ENCODE results near the gene FBXO9. TPM values are rescaled to one million over a fixed set of nuclear protein-coding genes. Genes with fewer than 3 reads are reported as not detected.
"Not testable (repeated sequence)": the region's sequence is repeated elsewhere in the genome, so short reads cannot be mapped to it uniquely, and the experiment has no call there.

The FBXO9 gene
- total RNA-seq, 1 experiment from 2014 or later = 51.3 TPM

- no peak for DNase-seq (ENCODE audit: low read depth, low spot score)
- in situ Hi-C loops (cut with HindIII; ENCODE audit: low pct_unique_long_range_greater_than_20kb, low sequenced_read_pairs) = no loop called here
Observed at GRCh38 chr6:53043581-53043980, 21.6 kb upstream of the FBXO9 start.

GRCh38 chr6:53044071-53044470, 21.1 kb upstream of the FBXO9 start:
- DNase-seq (ENCODE audit: low read depth, low spot score) = peak; percentile 55
- in situ Hi-C loops (cut with HindIII; ENCODE audit: low pct_unique_long_range_greater_than_20kb, low sequenced_read_pairs) = no loop called here

DNA sequence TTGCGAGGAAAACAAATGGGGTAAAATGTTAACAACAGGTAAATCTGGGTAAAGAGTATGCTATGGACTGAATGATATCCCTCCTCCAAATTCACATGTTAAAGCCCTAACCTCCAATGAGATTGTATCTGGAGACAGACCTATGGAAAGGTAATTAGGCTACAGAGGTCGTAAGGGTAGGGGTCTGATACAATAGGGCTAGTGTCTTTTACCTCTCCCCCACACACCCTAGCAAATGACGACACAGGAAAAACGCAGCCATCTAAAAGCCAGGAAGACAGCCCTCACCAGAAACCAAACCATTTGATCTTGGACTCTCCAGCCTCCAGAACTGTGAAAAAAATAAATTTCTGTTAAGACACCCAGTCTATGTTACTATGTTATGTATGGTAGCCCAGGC, 20.6 kb upstream of the FBXO9 start:
- peak; percentile 20 for DNase-seq (ENCODE audit: low read depth, low spot score)
- in situ Hi-C loops (cut with HindIII; ENCODE audit: low pct_unique_long_range_greater_than_20kb, low sequenced_read_pairs) = no loop called here

DNA sequence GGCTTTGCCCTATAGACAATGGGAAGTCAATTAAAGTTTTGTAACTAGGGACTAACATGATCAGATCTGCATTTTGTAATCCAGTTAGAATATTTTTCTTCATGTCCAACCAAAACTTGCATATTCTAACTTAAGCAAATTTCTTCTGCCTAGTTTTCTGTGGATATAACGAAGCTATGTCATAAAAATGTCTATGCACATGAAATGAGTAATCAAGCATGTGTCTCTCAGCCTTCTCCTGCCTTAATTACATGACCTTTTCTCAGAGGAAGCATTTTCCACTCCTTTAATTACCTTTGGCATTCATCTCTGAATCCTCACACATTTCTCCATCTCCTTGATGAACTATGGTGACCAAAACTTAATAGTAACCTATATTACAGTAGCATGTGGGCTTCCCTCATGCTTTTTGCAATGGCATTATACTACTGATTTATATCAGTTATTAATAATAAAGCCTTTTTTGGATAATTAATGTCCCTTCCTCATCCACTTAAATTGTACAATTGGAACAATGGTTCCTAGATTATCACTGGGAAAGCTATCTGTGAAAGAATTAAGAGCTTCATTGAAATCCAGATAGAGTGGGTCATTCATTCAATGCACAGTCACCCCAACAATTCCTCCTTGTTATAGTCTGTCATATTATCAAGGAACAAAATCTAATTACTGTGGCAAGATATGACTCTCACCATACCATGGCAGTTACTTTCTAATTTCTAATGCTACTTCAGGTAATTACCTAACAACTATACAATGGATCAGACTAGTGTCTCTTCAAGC, 19.1 kb upstream of the FBXO9 start:
- in situ Hi-C loops (cut with HindIII; ENCODE audit: low pct_unique_long_range_greater_than_20kb, low sequenced_read_pairs) = no loop called here
- no peak for DNase-seq (ENCODE audit: low read depth, low spot score)

DNA sequence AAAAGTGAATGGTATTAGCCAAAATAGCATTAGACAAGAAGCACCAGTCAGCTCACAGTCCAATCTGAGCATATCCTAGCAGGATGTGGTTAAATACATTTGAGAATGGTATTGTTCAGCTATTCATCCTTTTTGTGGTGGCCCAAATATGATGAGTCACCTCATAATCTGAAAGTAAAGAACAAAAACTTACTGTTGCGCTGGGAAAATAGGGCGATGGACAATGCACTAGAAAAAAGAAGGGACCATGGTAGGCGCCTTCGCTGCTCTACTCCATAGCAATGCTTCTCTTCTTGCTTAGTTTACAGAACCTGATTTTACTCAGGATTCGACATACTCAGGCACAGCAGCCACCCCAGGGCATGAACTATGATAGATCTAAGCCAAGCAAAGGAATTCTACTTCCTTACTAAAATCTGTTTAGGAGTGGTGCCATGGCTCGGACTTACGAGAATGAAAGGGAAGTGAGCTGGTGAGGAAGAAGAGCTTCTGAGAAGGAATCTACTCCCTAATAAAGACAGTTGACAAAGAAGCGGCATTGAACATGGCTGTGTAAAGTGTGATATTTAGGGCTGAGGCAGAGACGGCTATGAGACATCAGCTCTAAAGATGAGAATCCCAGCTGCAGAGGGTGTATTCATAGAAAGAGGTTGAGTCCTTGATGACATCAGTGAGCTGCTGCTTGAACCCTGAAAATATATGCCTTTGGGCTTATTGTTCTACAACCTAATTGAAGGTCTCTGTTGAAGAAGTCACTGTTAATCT, 16.6 kb upstream of the FBXO9 start:
- in situ Hi-C loops (cut with HindIII; ENCODE audit: low pct_unique_long_range_greater_than_20kb, low sequenced_read_pairs) = no loop called here
- DNase-seq (ENCODE audit: low read depth, low spot score) = peak; percentile 89

- in situ Hi-C loops (cut with HindIII; ENCODE audit: low pct_unique_long_range_greater_than_20kb, low sequenced_read_pairs) = no loop called here
- DNase-seq (ENCODE audit: low read depth, low spot score) = no peak
Observed at GRCh38 chr6:53049415-53049814, 15.8 kb upstream of the FBXO9 start.

DNA sequence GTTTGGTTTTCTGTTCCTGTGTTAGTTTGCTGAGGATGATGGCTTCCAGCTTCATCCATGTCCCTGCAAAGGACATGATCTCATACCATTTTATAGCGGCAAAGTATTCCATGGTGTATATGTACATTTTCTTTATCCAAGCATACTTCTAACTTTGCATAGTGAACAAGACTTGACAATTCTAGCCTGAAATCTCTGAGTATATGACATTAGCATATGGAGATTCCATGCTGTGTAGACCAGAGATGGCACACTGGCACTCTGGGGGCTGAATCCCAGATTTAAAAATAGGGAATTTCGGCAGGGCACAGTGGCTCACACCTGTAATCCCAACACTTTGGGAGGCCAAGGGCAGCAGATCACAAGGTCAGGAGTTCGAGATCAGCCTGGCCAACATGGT, 13.1 kb upstream of the FBXO9 start:
- in situ Hi-C loops (cut with HindIII; ENCODE audit: low pct_unique_long_range_greater_than_20kb, low sequenced_read_pairs); DNase-seq (ENCODE audit: low read depth, low spot score): not testable (repeated sequence)

- DNase-seq (ENCODE audit: low read depth, low spot score) = no peak
- in situ Hi-C loops (cut with HindIII; ENCODE audit: low pct_unique_long_range_greater_than_20kb, low sequenced_read_pairs) = no loop called here
Observed at GRCh38 chr6:53054532-53054931, 10.7 kb upstream of the FBXO9 start.

DNA sequence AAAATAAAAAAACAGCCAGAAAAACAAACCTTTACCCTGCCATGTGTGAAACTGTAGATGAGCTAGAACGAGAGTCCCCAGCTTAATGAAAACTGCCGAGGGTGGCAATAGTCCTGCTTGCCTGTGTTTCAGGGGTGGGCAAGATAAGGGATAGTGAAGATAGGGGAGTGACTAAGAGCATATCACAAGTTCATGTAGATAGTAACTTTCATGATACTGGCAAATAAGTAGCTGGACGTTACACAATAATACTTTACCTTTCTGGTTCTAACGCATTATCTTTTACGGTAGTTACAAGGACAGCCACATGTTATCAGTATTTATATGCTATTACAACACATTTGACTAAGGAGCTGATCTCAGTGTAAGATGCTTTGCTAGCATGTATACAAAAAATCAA, 9.3 kb upstream of the FBXO9 start:
- in situ Hi-C loops (cut with HindIII; ENCODE audit: low pct_unique_long_range_greater_than_20kb, low sequenced_read_pairs) = no loop called here
- no peak for DNase-seq (ENCODE audit: low read depth, low spot score)

- DNase-seq (ENCODE audit: low read depth, low spot score) = no peak
- in situ Hi-C loops (cut with HindIII; ENCODE audit: low pct_unique_long_range_greater_than_20kb, low sequenced_read_pairs) = no loop called here
Observed at GRCh38 chr6:53056273-53056672, 8.9 kb upstream of the FBXO9 start.

DNA sequence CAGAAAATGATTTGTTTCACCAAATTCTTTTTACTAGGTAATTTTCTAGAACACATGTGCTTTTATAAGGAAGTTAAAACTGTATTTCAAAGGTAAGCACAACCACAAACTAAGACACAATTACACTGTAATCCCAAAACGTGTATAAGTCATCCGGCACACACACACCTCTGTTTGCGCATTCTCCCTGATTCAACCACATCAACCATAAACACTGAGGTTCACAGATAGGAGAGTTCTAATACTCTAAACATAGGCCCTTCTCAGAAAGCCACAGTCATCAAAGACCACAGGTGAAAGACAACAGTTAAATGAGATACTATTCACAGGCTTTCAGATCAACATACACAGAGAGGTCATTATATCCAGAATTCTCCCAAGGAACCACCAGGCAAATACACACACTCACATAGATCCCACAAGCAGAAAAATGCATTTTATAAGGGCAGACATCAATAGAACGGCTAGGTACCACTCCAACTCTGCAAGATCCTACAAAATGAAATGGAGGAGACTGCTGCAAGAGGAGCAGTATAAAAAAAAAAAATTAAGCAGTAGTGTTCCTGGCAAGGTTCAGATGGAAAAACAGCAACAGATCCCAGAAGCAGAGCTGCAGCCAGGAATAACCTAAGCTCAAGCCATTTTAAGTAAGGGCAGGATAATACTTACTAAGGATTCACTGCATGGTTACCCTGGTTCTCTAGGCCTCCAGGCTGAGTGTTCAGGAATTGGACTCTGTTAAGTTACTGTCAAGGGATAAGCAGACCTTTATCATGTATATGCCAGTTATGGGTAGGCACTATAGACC, 6.6 kb upstream of the FBXO9 start:
- in situ Hi-C loops (cut with HindIII; ENCODE audit: low pct_unique_long_range_greater_than_20kb, low sequenced_read_pairs) = no loop called here
- DNase-seq (ENCODE audit: low read depth, low spot score) = no peak

DNA sequence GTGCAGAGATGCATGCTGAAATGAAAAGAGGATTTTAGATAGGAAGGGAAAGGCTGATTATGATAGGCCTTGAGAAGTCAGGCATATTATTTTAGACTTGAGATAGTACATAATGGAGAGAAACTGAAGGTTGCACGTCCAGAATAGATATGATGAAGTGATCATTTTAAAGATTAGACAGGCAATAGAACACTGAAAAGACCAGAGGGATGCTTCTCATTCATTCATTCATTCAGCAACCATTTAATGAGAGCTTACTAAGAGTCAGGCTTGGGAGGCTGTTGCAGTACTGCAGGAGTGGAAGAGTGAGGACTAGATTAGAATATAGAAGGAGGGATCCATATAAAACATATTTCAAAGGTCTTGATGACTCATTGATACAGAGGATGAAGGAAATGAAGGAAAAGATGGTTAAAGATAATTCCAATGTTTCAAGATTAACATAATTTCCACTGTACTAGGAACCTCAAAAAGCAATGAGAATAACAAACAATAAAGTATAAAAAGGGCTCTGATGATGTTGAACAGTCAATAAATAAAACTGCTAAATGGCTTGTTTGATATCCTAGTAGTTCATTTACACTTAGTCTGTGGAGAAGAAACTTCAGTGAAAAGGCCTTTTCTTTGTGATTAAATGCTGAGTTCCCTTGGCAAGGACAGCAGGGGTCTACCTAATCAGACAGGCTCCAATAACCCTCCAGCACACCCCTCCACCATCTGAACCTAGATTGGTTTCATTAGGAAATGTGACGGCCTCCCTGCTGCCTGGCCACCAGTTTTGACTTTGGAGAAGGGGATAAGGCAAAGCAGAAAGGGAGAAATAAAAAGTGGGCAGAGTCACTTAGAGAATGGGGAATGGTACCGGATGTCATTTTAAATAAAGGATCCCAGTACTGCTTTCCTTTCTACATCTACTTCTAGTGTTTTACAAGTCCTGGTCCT, 5.3 kb upstream of the FBXO9 start:
- in situ Hi-C loops (cut with HindIII; ENCODE audit: low pct_unique_long_range_greater_than_20kb, low sequenced_read_pairs) = no loop called here

DNA sequence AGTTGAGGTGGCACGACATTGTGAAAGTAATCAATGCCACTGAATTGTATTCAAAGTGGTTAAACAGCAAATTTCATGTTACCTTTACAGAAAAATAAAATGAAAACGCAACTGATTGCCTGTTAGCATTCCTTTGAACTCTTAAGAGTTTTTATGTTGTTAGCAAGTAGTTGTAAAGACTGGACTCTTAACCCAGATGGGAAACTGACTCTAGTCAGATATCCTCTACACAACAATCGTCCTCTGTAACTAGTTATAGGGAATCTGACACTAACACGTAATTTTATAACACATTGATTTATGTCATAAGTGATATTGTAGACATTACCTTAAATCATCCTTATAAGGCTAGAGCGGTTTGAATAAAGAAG, 3.0 kb upstream of the FBXO9 start:
- in situ Hi-C loops (cut with HindIII; ENCODE audit: low pct_unique_long_range_greater_than_20kb, low sequenced_read_pairs) = no loop called here

More for the DNA sequence above, 5.3 kb upstream of the FBXO9 start:
- peak; percentile 16 for DNase-seq (ENCODE audit: low read depth, low spot score)

GRCh38 chr6:53064255-53064654, 949 bp upstream of the FBXO9 start:
- DNase-seq (ENCODE audit: low read depth, low spot score); in situ Hi-C loops (cut with HindIII; ENCODE audit: low pct_unique_long_range_greater_than_20kb, low sequenced_read_pairs): not testable (repeated sequence)

More for the DNA sequence above, 3.0 kb upstream of the FBXO9 start:
- no peak for DNase-seq (ENCODE audit: low read depth, low spot score)

DNA sequence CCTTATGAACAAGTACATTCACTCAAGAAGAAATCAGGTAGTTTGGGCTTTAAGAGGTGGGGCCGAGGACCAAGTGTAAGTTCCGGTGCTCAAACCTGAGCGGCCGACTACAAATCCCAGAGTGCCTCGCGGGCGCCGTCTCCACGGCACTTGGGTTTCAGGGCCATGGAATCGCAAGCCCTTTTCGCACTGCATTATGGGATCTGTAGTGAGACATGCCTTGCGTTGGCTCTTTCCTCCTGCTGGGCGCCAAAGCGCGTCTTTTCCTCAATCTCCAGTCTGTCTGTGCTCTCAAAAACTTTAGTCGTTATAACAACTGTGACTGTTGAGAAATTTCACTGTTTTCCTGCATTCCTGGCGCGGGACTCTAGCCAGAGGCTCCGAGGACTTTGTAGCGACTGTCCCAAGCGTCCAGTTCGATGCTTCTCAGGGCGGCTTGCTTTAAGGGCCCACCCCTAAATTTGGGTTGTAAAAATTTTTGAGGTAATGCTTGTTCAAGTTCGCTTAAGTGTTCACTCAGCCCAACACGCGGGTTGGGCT, 408 bp upstream of the FBXO9 start:
- DNase-seq (ENCODE audit: low read depth, low spot score) = peak; percentile 97
- in situ Hi-C loops (cut with HindIII; ENCODE audit: low pct_unique_long_range_greater_than_20kb, low sequenced_read_pairs) = no loop called here

- in situ Hi-C loops (cut with HindIII; ENCODE audit: low pct_unique_long_range_greater_than_20kb, low sequenced_read_pairs) = no loop called here
Observed at GRCh38 chr6:53066077-53066417, 843 bp downstream of the FBXO9 start.

More at GRCh38 chr6:53066077-53066417, 843 bp downstream of the FBXO9 start:
- peak; percentile 21 for DNase-seq (ENCODE audit: low read depth, low spot score)
